Central memory CD4-positive, alpha-beta T cell (primary cell): Measurements from ENCODE around the gene LBHD1.
"Not testable (repeated sequence)": the region's sequence is repeated elsewhere in the genome, so short reads cannot be mapped to it uniquely, and the experiment has no call there.

Experiments
- DNase-seq: peaks from one replicate; pipeline ENCODE4 v3.0.0; 2022

Gene LBHD1

DNA sequence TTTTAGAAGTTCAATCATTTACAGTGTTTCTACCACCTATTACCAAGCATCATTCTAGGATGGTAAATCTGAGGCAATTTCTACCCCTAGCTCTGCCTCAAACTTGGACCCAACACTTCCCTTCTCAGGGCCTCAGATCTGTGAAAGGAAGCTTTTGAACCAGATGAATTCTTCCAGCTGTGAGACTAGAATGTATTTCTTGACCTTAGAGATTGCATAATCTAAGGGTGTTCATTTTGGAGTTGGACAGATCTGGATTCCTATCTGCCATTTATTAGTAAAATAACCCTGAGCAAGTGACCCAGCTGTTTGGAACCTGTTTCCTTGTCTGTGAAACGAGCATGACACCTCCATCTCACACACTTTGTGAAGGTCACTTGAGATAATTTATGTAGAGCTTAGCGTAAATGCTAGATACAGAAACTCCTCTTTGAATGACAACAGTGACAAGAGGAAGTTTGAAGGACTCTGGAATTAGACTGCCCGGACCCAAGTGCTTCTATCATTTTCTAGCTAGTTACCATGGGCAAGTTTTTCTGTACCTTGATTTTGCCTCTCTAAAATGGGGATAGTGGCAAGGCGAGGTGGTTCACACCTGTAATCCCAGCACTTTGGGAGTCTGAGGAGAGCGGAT is 15.2 kb downstream of the LBHD1 start:
- DNase-seq: no peak

DNA sequence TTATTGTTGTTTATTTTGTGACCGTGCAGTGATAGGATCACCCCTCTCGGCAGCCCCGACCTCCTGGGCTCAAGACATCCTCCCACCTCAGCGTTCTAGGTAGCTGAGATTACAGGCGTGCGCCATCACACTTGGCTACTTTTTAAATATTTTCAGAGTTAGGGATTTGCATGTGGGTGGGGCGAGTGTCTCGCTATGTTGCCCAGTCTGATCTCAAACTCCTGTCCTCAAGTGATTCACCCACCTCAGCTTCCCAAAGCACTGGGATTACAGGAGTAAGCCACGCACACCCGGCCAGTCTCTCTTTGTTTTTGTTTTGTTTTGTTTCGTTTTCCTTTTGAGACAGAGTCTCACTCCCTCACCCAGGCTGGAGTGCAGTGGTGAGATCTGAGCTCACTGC is 17.8 kb downstream of the LBHD1 start:
- no peak for DNase-seq

DNA sequence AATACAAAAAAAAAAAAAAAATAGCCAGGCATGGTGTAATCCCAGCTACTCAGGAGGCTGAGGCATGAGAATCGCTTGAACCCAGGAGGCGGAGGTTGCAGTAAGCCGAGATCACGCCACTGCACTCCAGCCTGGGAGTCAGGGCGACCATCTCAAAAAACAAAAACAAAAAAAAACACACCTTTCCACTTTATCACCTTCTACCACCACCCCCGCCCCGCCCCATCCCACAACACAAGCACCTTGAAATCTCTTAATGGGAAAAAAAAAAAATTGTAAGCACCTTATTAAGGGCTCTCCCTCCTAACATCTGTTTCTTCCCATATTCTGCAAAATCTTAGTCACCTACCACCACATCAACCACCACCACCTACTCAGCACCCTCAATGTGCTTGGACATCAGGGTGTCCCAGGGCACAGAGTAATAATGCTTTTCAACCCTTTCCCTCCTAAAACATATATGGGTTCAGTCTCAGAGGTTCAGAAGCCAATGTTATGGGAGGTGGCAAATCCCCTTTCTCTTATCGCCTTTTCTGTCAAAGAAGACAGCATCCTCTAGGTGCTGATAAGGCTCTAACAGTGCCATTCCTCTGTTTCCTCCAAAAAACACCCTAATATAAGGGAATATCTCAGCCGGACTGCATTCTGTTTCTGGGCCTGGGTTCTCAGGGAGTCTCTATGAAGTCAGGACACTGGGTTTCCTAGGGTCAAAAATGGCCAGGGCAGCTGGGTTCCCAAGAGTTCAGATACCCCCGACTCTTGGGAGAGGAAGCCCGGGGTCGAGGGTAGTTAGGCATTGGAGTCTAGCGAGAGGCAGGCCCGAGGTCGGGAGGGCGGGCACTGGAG is 19.7 kb downstream of the LBHD1 start:
- no peak for DNase-seq

DNA sequence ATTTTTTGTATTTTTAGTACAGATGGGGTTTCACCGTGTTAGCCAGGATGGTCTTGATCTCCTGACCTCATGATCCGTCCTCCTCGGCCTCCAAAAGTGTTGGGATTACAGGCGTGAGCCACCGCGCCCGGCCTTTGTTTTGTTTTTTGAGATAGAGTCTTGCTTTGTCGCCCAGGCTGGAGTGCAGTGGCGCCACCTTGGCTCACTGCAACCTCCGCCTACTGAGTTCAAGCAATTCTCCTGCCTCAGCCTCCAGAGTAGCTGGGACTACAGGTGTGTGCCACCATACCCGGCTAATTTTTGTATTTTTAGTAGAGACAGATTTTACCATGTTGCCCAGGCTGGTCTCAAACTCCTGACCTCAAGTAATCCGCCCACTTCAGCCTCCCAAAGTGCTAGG is 21.8 kb downstream of the LBHD1 start:
- not testable (repeated sequence) for DNase-seq

DNA sequence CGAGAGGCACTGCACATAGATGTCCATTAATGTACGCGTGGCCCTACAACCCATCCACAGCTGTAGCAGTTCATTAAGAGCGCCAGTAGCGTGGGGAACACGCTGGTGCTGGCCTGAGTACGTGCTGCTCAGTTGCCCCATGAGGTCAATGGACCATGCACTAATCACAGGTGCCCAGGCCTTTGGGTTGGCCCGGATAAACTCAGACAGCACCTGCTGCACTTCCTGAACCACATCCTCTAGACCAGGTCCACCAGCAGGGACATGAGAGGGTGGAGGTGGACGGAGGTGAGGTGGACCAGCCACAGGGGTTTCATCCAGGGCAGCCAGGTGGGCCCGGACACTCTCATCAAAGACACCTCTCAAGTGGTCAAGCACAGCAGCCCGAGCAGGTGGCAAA is 22.6 kb downstream of the LBHD1 start:
- no peak for DNase-seq

DNA sequence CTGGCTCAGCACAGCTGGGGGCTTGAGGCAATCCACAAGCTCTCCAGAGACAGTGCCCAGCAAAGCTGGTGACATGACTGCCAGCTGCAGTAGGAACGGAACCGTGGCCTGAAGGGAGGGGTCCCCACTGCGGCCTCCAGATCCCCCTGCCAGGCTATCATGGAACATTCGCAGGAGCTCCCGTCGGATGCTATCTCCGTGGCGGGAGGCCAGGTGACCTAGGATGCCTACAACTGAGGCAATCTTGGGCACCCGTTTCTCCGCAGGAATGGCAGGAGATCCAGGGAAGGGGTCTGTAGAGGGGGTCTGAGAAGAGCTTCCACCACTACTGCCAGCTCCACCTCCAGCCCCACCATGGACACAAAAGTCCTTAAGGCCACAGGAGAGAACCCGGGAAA is 23.1 kb downstream of the LBHD1 start:
- no peak for DNase-seq

DNA sequence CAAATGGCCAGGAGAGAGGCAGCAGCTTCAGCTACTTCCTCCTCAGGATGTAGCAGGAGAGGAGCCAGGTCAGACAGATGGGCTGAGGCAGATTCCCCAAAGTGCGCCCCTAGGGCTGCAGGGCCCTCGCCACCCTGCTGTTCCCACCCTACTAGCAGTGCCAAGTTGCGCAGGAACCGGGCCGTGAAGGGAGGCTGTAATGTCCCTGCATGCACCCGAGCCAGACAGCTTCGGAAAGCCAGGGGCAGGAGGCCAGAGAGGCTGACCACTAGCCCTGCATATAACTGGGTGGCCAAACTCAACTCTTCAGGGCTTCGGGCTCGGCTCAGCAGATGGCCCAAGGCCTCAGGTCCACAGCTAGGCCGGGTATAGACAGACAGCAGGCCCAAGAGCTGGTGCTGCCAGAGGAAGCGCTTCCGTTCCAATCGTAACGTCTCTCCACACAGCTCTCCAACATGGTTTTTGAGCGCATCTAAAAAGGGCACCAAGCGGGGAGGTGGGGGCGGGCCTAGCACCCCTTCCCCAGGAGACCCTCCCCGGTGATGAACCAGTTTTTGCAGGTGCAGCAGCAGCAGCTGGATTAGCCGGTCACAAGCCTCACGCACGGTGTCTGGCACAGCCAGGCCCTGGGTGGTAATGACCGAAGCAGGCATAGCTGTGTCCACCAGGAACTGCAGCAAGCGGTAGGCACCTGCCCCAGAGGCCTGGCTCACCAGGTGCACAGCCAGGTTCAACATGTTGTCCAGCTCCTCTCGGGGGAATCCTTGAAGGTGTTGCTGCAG is 23.7 kb downstream of the LBHD1 start:
- DNase-seq: no peak

DNA sequence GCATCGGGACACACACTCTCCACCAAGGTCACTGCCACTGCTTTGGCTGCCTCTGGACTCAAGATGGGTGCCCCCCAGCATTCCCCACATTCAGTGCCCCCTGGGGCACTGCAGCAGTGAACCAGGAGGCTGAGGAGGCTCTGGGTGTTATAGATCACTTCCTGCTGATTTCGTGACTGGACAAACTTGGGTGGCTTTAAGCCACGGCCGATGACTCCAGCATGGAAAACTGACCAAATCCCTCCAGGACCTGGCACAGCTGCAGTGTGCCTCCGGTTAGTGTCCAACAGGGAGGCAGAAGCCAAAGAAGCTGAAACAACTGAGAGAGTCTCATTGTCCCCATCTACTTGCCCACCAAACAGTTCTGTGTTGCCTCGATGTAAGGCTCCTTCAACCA is 24.5 kb downstream of the LBHD1 start:
- DNase-seq: no peak

DNA sequence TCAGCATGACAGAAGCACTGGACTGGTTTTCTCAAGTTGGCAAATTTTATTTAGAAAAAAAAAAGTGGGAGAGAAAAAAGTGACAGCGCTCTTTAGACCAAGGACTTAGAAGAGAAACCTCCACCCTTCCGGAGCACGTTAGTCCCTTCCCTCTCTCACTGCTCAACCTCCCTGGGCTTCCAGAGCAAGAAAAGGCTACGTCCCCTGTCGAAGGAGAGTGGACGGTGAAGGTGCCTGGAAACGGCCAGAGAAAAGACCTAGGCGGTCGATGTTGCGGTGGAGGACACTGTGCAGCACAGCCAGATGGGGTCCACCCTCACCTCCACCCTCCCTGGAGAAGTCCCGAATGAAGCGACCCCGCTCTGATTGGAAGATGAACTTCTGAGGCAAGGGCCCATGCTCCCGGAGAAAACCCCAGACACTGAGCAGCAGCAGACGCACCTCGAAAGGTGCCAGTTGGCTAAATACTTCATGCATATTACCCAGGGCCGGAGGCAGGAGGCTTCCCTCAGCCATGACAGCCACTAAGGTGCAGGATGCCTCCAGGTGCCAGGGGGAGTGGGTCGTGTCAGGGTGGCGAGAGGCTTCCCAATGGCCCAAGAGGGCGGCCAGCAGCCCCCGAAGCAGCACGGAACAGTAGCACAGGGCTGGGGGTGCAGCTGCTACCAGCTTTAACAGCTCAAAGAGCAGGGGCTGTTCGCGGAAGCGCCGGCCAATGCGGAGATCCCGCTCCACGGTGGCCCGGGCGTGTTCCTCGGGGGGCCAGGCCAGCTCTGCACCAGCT is 25.1 kb downstream of the LBHD1 start:
- no peak for DNase-seq

DNA sequence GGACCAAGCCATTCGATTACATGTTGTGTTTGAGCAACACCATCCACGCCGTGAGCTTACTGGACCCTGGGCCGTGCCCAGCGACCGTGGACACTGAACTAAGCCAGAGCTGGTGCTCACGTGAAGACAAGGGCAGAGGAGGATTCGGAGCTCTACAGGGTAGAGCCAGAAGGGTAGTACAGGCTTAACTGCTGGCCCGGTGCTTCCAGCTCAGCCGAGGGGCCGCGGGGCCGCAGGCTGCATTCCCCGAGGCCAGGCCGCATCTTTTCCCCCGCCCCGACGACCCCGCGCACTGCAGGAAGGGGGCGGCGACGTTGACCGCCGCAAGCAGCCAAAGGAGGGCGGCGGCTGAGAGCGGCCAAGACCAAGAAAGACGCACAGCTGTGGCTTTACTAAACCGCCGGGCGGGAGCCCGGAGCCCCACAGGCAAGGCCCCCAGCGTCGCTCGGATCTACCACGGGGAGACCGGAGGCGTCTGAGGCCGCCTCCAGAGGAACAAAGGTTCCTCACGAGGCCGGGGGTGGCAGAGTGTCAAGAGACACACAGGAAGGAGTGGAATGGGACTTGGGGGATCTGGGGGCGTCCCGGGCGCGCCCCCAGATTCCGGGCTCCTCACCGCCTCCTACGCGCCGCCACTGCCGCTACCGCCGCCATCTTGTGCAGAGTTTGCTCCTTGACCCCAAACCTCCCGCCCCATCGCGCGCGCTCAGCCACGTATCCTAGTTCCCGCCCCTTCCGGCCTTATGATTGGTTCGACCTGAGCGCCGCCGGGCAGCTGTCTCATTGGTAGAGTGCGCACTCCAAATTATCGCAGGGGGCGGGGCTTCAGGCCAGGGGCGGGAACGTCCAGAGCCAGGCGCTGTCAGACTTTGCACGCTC is 25.9 kb downstream of the LBHD1 start, which contains the start of gene GANAB:
TSS of gene GANAB (minus strand) at position 668 of the 879 bp plus-strand sequence. CDS start at position 654, 14 bp downstream.
- peak; percentile 96 for DNase-seq

DNA sequence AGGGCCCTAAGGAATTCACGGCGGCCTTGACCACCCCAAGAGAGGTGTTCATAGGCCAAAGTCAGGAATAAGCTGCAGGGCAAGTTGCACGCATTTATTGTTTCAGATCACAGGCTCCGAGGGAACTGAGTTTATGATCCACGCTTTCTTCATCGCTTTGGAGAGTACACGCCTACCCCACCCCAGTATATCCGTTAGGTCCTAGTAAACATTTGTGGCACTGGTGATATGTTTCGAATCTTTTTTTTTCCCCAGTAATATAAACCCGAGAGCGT is 26.5 kb downstream of the LBHD1 start:
- DNase-seq: no peak

DNA sequence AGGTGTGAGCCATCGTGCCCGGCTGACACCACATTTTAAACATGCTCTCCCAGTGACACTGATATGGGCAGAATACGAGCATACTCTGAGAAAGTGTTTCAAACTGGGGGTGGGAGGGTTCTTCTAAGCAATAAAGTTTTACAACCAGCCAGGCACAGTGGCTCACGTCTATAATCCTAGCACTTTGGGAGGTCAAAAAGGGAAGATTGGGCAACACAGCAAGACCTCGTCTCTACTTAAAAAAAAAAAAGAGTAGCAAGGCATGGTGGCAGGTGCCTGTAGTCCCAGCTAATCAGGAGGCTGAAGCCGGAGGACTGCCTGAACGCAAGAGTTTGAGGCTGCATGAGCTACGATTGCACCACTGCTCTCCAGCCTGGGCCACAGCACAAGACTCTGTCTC is 27.8 kb downstream of the LBHD1 start:
- no peak for DNase-seq

DNA sequence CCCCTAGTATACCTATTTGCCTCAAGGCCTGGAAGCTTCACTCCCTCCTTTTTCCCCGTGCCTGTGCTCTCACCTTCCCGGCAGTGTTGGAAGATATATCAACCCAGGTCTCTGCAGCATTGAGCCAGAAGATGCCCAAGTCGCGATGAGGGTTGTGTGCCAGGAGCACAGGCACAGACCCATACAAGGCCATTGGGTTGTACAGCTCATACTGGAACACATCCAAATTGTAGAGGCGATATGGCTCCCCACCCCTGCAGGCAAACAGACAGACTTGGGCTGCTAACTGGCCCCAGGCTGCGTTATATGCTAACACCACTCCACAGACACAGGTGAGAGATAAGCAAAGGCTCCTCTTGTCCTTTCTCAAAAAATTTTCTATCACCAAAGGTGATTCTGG is 39.6 kb downstream of the LBHD1 start:
- no peak for DNase-seq

DNA sequence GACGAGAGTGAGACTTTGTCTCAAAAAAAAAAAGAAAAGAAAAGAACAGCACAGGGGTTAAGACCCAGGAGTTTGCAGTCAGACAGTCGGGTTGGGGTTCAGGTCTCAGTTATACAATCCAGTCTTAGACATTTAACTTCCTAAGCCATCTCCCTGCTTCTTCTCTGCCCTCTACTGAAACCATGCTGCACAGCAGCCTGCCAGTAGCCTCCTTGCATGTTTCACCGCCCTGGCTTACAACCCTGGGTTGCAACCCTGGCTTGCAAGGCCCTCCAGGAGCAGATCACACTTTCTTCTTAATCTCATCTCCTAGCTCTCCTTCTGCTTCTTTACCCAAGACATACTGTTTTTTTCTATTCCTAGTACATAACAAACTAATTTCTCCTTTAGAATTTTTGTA is 44.4 kb downstream of the LBHD1 start:
- DNase-seq: no peak

DNA sequence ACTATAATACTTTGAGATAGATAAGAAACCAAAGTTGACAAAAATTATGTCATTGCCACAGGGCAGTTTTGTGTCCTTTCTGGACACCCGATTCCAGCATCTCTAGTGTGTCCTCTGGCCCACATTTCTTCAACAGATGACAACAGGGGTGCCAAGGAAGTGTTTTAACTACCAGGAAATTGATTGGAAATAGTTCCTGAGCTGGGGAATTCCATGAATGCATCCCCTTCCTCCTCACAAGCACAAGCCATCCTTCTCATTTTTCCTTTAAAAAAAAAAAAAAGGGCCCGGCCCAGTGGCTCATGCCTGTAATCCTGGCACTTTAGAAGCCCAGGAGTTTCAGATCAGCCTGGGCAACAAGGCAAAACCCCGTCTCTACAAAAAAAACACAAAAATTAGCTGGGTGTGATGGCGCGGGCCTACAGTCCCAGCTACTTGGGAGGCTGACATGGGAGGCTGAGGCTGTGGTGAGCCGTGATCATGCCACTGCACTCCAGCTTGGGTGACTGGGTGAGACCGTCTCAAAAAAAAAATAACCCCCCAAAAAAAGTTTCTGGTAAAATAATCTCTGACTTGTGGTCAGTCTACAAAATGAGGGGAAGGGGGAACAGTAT is 49.5 kb downstream of the LBHD1 start:
- DNase-seq: no peak

DNA sequence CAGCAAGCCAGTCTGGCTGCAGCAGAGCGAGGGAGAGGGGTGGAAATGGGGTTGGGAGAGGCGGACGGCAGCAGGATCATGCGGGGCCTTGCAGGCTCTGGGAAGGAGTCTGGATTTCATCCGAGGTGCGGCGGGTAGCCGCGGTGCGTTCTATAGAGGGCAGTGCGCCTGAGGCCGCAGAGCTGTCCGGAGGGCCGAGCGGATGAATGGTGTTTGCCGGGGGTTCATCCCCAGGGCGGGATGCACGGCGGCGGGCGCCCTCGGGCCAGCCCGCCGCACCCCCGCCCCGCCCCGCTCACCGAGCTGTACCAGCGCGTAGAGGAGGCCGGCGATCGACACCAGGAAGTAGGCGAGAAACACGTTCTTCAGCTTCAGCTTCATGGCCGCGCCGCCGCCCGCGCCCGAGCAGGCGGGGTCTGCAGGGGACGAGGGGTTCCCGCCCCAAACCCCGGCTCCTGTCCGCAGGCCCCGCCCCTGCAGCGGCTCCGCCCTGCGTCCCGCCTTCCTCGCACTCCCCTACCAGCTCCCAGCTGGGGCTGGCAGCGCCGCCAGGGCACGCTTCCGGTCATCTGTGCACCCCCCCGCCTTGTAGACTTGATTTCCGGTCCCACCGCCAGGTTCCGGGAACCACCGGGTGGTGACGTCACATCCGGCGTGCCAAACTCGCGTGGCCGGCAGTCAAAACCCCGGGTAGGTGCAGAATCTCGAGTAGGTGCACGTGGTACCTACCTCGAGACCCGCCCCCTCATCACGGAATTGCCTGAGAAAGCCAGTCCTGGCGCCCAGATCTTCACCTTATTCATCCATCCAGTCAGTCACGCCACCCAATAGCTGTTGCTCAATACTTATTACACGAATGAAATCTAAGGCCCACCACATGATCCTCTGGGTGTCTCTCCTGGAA is 50.2 kb downstream of the LBHD1 start, which contains the start of gene B3GAT3:
TSS of gene B3GAT3 (minus strand) at position 420 of the 904 bp plus-strand sequence. CDS start at position 381, 39 bp downstream.
- DNase-seq: peak; percentile 96

DNA sequence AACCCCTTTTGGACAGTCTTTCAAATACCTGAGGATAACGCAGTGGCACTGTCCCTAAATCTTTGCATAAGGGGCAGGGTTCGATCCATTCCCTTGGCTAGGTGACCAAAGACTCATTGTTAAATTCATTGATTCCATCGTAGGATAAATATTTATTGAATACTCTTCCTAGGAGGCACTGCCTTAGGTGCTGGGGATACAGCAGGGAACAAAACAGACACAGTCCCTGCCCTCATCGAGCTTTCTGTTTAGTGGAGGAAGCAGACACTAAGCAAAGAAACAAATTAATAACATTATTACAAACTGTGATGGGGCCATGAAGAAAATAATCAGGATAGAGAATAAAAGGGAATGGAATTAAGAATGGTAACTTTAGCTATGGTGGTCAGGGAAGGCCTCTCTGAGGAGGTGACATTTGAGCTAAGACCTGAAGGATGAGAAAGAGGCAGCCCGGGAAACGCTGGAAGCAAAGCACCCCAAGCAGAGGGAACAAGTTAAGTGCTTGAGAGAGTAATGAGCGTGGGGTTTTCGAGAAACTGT is 51.0 kb downstream of the LBHD1 start:
- no peak for DNase-seq

DNA sequence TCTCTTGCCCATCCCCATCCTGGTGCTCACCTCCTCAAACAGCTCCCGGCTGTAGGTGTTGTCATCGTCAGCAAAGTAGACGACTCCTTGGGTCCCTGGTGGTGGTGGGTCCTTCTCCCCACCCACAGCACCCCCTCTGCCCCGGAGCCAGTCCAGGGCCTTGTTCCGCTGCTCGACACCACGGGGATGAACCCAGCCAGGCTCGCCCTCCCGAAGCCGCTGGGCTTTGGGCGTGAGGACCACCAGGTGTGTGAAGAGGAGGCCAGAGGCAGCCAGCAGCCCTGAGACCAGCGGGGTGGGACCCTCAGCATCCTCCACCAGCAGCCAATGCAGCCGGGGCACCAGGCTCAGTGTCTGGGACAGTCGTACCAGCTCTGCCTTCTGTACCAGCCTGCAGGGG is 55.1 kb downstream of the LBHD1 start:
- not testable (repeated sequence) for DNase-seq

DNA sequence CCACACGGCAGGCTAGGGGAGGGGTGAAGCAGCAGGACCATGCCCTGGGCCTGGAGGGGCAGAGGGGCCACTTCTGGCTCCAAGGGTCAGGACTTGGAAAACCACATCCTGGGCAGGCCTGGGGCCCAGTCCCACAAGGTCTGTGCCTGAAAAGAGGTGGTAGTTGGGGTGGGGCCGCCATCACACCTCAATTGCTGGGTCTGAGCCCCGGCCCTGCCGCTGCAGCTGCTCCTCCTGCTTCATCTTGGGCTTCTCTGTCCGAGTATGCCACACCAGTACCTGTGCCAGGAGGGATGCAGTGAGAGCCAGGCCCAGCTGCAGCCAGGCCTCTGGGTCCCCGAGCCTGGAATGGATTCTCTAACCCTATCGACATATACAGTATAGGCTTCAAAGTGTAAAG is 56.5 kb downstream of the LBHD1 start:
- DNase-seq: no peak

DNA sequence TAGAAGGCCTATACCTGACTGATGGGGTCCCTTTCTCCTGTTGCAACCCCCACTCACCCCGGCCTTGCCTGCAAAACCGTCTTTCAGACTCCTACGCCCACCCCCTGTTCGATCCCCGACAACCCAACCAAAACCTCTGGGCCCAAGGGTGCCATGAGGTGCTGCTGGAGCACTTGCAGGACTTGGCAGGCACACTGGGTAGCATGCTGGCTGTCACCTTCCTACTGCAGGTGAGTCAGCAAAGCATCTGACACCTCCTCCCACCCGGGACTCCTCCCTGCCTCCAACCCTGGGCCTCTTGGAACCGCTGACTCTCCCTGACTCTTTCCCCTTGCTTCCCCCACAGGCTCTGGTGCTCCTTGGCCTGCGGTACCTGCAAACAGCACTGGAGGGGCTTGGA is 57.8 kb downstream of the LBHD1 start:
- no peak for DNase-seq
